ENCODE data around the gene POLD2.

GRCh38 chr7:44079331-44080021 is 43.9 kb downstream of the POLD2 start:
- TF ChIP-seq, protein P1, sequence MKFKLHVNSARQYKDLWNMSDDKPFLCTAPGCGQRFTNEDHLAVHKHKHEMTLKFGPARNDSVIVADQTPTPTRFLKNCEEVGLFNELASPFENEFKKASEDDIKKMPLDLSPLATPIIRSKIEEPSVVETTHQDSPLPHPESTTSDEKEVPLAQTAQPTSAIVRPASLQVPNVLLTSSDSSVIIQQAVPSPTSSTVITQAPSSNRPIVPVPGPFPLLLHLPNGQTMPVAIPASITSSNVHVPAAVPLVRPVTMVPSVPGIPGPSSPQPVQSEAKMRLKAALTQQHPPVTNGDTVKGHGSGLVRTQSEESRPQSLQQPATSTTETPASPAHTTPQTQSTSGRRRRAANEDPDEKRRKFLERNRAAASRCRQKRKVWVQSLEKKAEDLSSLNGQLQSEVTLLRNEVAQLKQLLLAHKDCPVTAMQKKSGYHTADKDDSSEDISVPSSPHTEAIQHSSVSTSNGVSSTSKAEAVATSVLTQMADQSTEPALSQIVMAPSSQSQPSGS (CRISPR knock-in tag; IDR thresholded peaks at IDR 0.05) = no peak
- TF ChIP-seq NFE2L1 (CRISPR knock-in tag; IDR thresholded peaks at IDR 0.05; ENCODE audit: borderline replicate concordance) (no peak), NR1H2 (CRISPR knock-in tag; IDR thresholded peaks at IDR 0.05; ENCODE audit: borderline replicate concordance, low read depth) (no peak), POLR2A (IDR thresholded peaks at IDR 0.05; ENCODE audit: insufficient read depth in 1 of 2, low read depth in 2 of 2, low read length in 2 of 2) (no peak), ZNF10 (CRISPR knock-in tag; IDR thresholded peaks at IDR 0.05; ENCODE audit: borderline replicate concordance, low read depth) (no peak), CTCF (CRISPR knock-in tag; IDR thresholded peaks at IDR 0.05) (no peak), EHMT2 (IDR thresholded peaks at IDR 0.05; ENCODE audit: borderline replicate concordance, low read depth, low read length) (no peak), SRF (IDR thresholded peaks at IDR 0.05; ENCODE audit: low read depth, low read length) (no peak), EZH2 (conservative IDR thresholded peaks at IDR 0.05; ENCODE audit: low read depth, low read length) (no peak)
- TF ChIP-seq, protein P2, sequence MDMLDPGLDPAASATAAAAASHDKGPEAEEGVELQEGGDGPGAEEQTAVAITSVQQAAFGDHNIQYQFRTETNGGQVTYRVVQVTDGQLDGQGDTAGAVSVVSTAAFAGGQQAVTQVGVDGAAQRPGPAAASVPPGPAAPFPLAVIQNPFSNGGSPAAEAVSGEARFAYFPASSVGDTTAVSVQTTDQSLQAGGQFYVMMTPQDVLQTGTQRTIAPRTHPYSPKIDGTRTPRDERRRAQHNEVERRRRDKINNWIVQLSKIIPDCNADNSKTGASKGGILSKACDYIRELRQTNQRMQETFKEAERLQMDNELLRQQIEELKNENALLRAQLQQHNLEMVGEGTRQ (IDR thresholded peaks at IDR 0.05; ENCODE audit: low read depth, low read length) = no peak
- TF ChIP-seq, protein P2 (CRISPR knock-in tag; IDR thresholded peaks at IDR 0.05; ENCODE audit: borderline replicate concordance) = no peak
